ENCODE measurements around the gene RAB31.

DNA sequence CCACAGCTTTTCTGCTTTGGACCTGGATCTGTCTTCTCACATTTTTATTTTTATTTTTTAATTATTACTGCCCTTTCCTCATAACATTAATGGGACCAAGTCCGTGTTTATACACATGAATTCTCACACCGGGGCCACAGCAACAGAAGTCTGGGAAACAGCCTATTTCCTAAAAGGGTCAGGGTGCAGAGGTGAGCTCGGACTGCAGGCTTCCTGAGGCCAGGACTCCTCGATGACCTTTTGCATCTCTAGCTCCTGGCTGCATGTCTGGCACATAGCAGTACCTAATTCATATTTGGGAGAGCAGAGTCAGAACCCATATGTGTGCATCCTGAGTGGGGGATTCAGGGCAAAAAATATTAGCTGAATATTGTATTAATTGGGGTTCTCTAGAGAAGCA lies 9.6 kb upstream of the RAB31 start:
- TF ChIP-seq, protein P1, sequence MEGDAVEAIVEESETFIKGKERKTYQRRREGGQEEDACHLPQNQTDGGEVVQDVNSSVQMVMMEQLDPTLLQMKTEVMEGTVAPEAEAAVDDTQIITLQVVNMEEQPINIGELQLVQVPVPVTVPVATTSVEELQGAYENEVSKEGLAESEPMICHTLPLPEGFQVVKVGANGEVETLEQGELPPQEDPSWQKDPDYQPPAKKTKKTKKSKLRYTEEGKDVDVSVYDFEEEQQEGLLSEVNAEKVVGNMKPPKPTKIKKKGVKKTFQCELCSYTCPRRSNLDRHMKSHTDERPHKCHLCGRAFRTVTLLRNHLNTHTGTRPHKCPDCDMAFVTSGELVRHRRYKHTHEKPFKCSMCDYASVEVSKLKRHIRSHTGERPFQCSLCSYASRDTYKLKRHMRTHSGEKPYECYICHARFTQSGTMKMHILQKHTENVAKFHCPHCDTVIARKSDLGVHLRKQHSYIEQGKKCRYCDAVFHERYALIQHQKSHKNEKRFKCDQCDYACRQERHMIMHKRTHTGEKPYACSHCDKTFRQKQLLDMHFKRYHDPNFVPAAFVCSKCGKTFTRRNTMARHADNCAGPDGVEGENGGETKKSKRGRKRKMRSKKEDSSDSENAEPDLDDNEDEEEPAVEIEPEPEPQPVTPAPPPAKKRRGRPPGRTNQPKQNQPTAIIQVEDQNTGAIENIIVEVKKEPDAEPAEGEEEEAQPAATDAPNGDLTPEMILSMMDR (IDR thresholded peaks at IDR 0.05 in 8 of 11, conservative IDR thresholded peaks at IDR 0.05 in 3 of 11) = no peak
- no peak for TF ChIP-seq POLR2A (IDR thresholded peaks at IDR 0.05)
